Epidermal melanocyte (primary cell): Measurements from ENCODE around the gene KRTAP17-1.
"Not testable (repeated sequence)": the region's sequence is repeated elsewhere in the genome, so short reads cannot be mapped to it uniquely, and the experiment has no call there.

Source experiments
- DNase-seq: peaks from one replicate; pipeline ENCODE4 v3.0.0; 2011; ENCODE audit warnings: low spot score; ENCODE audit not compliant: insufficient read length

Gene KRTAP17-1

GRCh38 chr17:41315204-41315794, at the start of gene KRTAP17-1:
KRTAP17-1 (minus strand) TSS chr17:41315710; CDS start chr17:41315650, 60 bp downstream.
- DNase-seq = no peak

- DNase-seq = no peak
Observed at GRCh38 chr17:41363881-41364280, 48.4 kb upstream of the KRTAP17-1 start.

- no peak for DNase-seq
Observed at GRCh38 chr17:41360296-41360995, 44.9 kb upstream of the KRTAP17-1 start.

GRCh38 chr17:41354536-41354935, 39.0 kb upstream of the KRTAP17-1 start:
- no peak for DNase-seq

GRCh38 chr17:41352597-41353366, 37.3 kb upstream of the KRTAP17-1 start:
- DNase-seq = no peak

- no peak for DNase-seq
Observed at GRCh38 chr17:41351177-41351576, 35.7 kb upstream of the KRTAP17-1 start.

GRCh38 chr17:41350381-41350878, 34.9 kb upstream of the KRTAP17-1 start, which contains the start of gene KRT33A:
KRT33A (minus strand) TSS chr17:41350828; CDS start chr17:41350767, 61 bp downstream.
- DNase-seq = not testable (repeated sequence)

- DNase-seq = no peak
Observed at GRCh38 chr17:41347869-41348760, 32.6 kb upstream of the KRTAP17-1 start.

- DNase-seq = not testable (repeated sequence)
Observed at GRCh38 chr17:41346421-41346820, 30.9 kb upstream of the KRTAP17-1 start.

- no peak for DNase-seq
Observed at GRCh38 chr17:41345992-41346391, 30.5 kb upstream of the KRTAP17-1 start.

GRCh38 chr17:41343029-41343428, 27.5 kb upstream of the KRTAP17-1 start:
- DNase-seq = no peak

- no peak for DNase-seq
Observed at GRCh38 chr17:41340934-41341861, 25.7 kb upstream of the KRTAP17-1 start.

- no peak for DNase-seq
Observed at GRCh38 chr17:41340494-41340893, 25.0 kb upstream of the KRTAP17-1 start.

- DNase-seq = no peak
Observed at GRCh38 chr17:41339571-41340172, 24.2 kb upstream of the KRTAP17-1 start.

- no peak for DNase-seq
Observed at GRCh38 chr17:41338961-41339485, 23.5 kb upstream of the KRTAP17-1 start.

GRCh38 chr17:41335747-41336146, 20.2 kb upstream of the KRTAP17-1 start:
- no peak for DNase-seq

- DNase-seq = no peak
Observed at GRCh38 chr17:41334385-41335305, 19.1 kb upstream of the KRTAP17-1 start.

GRCh38 chr17:41333836-41334235, 18.3 kb upstream of the KRTAP17-1 start:
- DNase-seq = no peak
